Vagina (tissue), 2 donors: Measurements from ENCODE around the gene LRRC75B.

Source experiments
- CTCF ChIP-seq, 3 experiments: fragments of 450-650 bp in 2 of 3; fragments of 200-600 bp in 1 of 3; sonication (generic) in 1 of 3; IDR thresholded peaks; one replicate each; pipeline ENCODE4 v1.5.1; 2017 to 2019; ENCODE audit warnings: antibody characterized with exemption in 3 of 3, mild to moderate bottlenecking in 2 of 3, moderate library complexity in 2 of 3
- POLR2A ChIP-seq, 2 donors: fragments of 450-650 bp; IDR thresholded peaks; one replicate each; pipeline ENCODE4 v1.6.1; 2017; ENCODE audit warnings: antibody characterized with exemption in 2 of 2, mild to moderate bottlenecking in 2 of 2, moderate library complexity in 2 of 2
- POLR2AphosphoS5 ChIP-seq, 2 donors: sonication (generic); formaldehyde crosslinking; IDR thresholded peaks; one replicate each; pipeline ENCODE4 v1.9.0; 2017; ENCODE audit warnings: antibody characterized with exemption in 2 of 2, mild to moderate bottlenecking in 2 of 2, low read depth in 1 of 2; ENCODE audit not compliant: insufficient read depth in 1 of 2

- no peak for TF ChIP-seq CTCF (IDR thresholded peaks at IDR 0.05)
- no peak for TF ChIP-seq POLR2A (IDR thresholded peaks at IDR 0.05)
- no peak for TF ChIP-seq POLR2AphosphoS5 (IDR thresholded peaks at IDR 0.05; ENCODE audit: insufficient read depth in 1 of 2, low read depth in 1 of 2)
Observed at GRCh38 chr22:24563246-24563645, 29.6 kb downstream of the LRRC75B start.
